ENCODE measurements around the gene SRC.

GRCh38 chr20:37430778-37431460 is 85.0 kb downstream of the SRC start:
- no peak for TF ChIP-seq TAF1 (IDR thresholded peaks at IDR 0.05; ENCODE audit: low read depth, low read length)
- TF ChIP-seq POLR2A (IDR thresholded peaks at IDR 0.05; ENCODE audit: low read depth, low read length) = no peak
- no peak for TF ChIP-seq POLR2AphosphoS5 (IDR thresholded peaks at IDR 0.05; ENCODE audit: low read depth, low read length)
- TF ChIP-seq PAX5 (IDR thresholded peaks at IDR 0.05; ENCODE audit: insufficient read depth, low read length, severe bottlenecking) = no peak
- TF ChIP-seq SPI1 (IDR thresholded peaks at IDR 0.05; ENCODE audit: low read depth, low read length) = no peak
